Measurements from ENCODE around the gene PAN3.

DNA sequence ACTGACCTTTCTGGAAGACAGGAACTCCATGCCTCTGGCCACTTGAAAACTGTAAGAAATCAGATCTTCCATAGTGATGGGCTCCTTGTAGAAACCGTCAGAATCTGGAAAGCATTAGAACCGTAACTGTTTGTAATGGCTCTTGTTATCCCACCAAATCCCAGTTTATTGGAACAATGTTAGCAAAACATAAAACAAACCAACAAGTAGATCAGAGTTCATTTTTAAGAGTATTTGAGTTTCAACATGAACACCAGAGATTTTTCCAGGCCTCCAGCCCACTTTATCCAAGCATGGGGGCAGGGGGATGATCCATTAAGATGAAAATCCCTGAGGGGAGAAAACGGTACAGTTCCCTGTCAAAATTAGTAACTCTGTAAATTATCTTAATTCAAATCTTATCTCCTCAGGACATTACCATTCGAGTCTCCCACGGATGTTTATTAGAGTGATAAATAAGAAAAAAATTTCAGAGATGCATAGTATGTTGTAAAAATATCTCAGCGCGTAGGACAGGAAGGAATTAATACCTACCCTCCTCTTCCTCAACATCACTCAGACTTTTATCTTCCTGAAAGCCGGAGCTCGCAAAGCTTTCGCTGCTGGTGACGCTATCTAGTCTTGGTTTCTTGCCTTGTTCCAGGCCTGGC is 184.0 kb downstream of the PAN3 start:
- TF ChIP-seq, protein P1, sequence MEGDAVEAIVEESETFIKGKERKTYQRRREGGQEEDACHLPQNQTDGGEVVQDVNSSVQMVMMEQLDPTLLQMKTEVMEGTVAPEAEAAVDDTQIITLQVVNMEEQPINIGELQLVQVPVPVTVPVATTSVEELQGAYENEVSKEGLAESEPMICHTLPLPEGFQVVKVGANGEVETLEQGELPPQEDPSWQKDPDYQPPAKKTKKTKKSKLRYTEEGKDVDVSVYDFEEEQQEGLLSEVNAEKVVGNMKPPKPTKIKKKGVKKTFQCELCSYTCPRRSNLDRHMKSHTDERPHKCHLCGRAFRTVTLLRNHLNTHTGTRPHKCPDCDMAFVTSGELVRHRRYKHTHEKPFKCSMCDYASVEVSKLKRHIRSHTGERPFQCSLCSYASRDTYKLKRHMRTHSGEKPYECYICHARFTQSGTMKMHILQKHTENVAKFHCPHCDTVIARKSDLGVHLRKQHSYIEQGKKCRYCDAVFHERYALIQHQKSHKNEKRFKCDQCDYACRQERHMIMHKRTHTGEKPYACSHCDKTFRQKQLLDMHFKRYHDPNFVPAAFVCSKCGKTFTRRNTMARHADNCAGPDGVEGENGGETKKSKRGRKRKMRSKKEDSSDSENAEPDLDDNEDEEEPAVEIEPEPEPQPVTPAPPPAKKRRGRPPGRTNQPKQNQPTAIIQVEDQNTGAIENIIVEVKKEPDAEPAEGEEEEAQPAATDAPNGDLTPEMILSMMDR (IDR thresholded peaks at IDR 0.05), result no peak
- TF ChIP-seq POLR2A (IDR thresholded peaks at IDR 0.05), result no peak
